GM12873 (cell line): ENCODE measurements around the gene CCP110.

Experiments used
- TF ChIP-seq, protein P1 (sequence below): IDR thresholded peaks from 2 replicates; pipeline ENCODE4 v1.5.1; 2012; ENCODE audit warnings: low read depth, mild to moderate bottlenecking, moderate library complexity, low read length, control low read depth; ENCODE audit not compliant: insufficient read depth; ENCODE audit errors: missing control alignments

The CCP110 gene, protein sequence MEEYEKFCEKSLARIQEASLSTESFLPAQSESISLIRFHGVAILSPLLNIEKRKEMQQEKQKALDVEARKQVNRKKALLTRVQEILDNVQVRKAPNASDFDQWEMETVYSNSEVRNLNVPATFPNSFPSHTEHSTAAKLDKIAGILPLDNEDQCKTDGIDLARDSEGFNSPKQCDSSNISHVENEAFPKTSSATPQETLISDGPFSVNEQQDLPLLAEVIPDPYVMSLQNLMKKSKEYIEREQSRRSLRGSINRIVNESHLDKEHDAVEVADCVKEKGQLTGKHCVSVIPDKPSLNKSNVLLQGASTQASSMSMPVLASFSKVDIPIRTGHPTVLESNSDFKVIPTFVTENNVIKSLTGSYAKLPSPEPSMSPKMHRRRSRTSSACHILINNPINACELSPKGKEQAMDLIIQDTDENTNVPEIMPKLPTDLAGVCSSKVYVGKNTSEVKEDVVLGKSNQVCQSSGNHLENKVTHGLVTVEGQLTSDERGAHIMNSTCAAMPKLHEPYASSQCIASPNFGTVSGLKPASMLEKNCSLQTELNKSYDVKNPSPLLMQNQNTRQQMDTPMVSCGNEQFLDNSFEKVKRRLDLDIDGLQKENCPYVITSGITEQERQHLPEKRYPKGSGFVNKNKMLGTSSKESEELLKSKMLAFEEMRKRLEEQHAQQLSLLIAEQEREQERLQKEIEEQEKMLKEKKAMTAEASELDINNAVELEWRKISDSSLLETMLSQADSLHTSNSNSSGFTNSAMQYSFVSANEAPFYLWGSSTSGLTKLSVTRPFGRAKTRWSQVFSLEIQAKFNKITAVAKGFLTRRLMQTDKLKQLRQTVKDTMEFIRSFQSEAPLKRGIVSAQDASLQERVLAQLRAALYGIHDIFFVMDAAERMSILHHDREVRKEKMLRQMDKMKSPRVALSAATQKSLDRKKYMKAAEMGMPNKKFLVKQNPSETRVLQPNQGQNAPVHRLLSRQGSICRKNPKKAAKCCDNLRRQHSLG

DNA sequence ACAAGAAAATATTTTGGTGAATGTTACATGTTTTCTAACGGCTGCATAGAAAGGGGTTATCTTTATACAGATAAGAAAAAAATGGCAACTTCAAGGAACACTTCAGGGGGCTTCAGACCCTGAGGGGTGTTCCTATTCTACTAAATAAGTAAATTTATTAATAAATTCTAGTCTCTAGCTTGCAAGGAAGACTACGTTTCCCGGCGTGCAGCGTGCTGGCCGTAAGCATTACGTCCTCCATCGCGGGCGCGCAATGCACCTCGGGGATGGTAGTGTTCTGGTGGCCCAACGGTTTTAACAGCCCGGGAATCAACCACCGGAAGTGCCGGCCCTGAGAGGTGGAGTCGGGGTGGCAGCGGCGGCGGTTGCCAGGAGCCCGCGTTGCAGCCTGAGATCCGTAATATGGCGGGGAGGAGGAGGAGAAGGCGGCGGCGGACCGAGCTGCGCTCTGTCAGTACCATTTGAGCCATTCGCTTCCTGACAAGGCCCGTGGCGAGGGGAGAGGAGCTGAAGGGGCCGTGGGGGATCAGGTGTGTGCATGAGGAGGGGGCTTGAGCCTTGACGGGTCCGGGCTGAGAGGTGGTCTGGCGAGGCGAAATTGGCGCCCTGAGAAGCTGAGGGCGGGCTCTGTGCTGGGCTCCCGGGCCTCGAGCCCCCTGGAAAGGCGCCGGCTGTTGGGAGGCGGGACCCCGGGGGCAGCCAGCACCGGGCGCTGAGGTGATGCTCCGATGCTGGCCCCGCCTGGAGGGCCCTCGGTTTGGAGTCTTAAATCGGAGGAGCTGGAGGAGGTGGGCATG is at the start of gene CCP110:
TSS of gene CCP110 (plus strand) at position 384 of the 797 bp plus-strand sequence. CDS start 3,940 bp downstream, outside the sequence.
- TF ChIP-seq, protein P1, sequence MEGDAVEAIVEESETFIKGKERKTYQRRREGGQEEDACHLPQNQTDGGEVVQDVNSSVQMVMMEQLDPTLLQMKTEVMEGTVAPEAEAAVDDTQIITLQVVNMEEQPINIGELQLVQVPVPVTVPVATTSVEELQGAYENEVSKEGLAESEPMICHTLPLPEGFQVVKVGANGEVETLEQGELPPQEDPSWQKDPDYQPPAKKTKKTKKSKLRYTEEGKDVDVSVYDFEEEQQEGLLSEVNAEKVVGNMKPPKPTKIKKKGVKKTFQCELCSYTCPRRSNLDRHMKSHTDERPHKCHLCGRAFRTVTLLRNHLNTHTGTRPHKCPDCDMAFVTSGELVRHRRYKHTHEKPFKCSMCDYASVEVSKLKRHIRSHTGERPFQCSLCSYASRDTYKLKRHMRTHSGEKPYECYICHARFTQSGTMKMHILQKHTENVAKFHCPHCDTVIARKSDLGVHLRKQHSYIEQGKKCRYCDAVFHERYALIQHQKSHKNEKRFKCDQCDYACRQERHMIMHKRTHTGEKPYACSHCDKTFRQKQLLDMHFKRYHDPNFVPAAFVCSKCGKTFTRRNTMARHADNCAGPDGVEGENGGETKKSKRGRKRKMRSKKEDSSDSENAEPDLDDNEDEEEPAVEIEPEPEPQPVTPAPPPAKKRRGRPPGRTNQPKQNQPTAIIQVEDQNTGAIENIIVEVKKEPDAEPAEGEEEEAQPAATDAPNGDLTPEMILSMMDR: no peak

DNA sequence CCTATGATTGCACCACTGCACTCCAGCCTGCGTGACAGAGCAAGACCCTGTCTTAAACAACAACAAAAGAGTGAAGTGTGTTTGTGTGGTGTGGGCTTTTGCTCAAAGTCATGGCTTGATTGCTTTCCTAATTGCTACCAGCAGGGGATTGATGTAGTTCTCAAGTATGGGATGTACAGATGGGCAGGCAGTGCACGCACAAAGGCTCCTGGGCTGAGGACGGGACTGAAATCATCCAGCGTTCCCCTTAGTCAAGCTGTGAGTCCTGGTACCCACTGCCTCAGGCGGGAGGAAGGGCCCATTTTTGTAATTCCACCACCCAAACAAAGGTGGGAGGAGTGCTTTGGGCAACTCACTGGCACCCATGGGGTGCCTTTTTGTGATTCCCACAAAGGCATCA is 49.1 kb upstream of the CCP110 start:
- TF ChIP-seq, protein P1: no peak

DNA sequence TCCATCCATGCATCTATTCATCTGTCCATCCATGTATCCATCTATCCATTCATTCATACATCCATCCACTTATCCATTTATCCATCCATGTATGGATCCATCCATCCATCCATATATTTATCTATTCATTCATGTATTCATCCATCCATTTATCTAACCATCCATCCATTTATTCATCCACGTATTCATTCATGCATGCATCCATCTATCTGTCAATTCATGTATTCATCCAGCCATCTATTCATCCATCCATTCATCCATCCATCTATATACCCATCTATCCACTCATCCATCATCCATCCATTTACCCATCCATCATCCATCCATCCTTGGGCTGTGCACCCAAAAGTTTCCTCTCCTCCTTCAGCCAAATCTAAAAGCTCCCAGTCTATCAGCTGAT is 45.2 kb upstream of the CCP110 start:
- TF ChIP-seq, protein P1: no peak

DNA sequence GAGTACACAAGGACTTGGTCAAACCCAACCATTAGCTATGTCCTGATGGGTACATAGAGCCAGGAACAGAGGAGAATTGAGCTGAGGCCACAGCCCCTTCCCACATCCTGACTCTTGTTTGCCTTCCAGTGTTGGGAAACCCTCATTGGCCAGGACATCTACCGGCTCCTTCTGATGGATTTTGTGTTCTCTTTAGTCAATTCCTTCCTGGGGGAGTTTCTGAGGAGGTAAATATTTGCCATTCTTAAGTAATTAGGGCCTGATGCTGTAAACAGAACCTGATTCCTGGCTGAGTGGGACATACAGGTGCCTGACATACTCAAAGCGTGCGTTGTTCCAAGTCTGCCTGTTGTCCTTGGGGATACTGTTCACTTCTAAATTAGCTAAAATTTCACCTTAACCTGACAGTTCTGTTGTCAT is 44.4 kb upstream of the CCP110 start:
- TF ChIP-seq, protein P1: no peak

DNA sequence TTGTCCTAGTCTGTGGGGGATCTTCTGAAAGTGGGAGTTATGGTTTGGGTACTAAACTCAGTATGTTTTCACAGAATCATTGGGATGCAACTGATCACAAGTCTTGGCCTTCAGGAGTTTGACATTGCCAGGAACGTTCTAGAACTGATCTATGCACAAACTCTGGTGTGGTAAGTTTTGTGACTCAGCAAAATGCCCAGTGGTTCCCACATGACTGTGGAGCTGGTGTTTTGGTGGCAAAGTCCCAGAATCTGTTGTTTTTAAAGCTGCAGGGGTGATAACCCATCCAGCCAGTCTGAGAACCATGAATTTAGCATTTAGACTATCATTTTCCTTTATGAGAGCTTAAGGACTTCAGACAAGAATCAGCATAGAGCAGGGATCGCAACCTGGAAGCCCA is 42.4 kb upstream of the CCP110 start:
- TF ChIP-seq, protein P1: no peak

DNA sequence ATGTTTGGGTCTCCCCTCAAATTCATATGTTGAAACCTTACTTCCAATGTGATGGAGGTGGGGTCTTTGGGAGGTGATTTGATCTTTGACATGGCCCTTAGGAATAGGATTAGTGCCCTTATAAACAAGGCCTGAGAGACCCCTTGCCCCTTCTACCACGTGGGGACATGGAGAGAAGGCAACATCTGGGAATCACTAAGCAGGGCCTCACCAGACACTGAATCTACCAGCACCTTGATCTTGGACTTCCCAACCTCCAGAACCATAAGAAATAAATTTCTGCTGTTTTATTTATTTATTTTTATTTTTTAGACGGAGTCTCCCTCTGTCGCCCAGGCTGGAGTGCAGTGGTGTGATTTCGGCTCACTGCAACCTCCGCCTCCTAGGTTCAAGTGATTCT is 42.0 kb upstream of the CCP110 start:
- TF ChIP-seq, protein P1: no peak
